ENCODE data around the gene EGR2. TPM values are rescaled to one million over a fixed set of nuclear protein-coding genes. Genes with fewer than 3 reads are reported as not detected.
A peak's percentile ranks its signal among the peaks of the same experiment; 100 is the strongest.

Gene EGR2
- total RNA-seq, 4 donors from 2014 or later = 0.26 to 3.4 (median 1.5) TPM; not detected in 1

DNA sequence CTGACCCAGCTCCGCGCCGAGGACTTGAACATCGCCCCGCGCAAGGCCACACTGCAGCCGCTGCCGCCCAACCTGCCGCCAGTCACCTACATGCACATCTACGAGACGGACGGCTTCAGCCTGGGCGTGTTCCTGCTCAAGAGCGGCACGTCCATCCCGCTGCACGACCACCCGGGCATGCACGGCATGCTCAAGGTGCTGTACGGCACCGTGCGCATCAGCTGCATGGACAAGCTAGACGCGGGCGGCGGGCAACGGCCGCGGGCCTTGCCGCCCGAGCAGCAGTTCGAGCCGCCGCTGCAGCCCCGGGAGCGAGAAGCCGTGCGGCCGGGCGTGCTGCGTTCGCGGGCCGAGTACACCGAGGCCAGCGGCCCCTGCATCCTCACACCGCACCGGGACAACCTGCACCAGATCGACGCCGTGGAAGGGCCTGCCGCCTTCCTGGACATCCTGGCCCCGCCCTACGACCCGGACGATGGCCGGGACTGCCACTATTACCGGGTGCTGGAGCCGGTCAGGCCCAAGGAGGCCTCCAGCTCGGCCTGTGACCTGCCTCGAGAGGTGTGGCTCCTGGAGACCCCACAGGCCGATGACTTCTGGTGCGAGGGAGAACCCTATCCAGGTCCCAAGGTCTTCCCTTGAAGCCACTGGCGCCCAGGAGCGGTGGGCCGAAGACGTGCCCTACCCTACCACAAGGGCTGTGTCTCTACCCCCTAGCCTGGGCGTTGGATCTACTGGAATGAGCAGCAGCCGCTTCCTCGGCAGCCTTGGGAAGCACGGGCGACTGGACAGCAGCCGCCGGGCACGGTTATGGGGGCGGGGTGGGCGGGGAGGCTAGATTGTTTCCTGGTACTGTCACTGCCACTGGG lies 10.7 kb downstream of the EGR2 start:
- Histone ChIP-seq H3K27me3 (no peaks in the 10 kb centered on the region), H3K27ac (peak overlapping the region; percentile 90 to 96), H3K4me3 (peak overlapping the region; percentile 65 to 72), H3K36me3 (peaks cover 0 to 2% of the 10 kb centered on the region in 2 donors), H3K4me1 (no peaks in the 10 kb centered on the region), H3K9me3 (no peaks in the 10 kb centered on the region)
- no peak for TF ChIP-seq POLR2A (IDR thresholded peaks at IDR 0.05)
- TF ChIP-seq, protein P1, sequence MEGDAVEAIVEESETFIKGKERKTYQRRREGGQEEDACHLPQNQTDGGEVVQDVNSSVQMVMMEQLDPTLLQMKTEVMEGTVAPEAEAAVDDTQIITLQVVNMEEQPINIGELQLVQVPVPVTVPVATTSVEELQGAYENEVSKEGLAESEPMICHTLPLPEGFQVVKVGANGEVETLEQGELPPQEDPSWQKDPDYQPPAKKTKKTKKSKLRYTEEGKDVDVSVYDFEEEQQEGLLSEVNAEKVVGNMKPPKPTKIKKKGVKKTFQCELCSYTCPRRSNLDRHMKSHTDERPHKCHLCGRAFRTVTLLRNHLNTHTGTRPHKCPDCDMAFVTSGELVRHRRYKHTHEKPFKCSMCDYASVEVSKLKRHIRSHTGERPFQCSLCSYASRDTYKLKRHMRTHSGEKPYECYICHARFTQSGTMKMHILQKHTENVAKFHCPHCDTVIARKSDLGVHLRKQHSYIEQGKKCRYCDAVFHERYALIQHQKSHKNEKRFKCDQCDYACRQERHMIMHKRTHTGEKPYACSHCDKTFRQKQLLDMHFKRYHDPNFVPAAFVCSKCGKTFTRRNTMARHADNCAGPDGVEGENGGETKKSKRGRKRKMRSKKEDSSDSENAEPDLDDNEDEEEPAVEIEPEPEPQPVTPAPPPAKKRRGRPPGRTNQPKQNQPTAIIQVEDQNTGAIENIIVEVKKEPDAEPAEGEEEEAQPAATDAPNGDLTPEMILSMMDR (IDR thresholded peaks at IDR 0.05) = no peak
- no peak for DNase-seq
- intact Hi-C loops (cut with DNase I; ENCODE audit: low total_unique reads) = no loop called here

DNA sequence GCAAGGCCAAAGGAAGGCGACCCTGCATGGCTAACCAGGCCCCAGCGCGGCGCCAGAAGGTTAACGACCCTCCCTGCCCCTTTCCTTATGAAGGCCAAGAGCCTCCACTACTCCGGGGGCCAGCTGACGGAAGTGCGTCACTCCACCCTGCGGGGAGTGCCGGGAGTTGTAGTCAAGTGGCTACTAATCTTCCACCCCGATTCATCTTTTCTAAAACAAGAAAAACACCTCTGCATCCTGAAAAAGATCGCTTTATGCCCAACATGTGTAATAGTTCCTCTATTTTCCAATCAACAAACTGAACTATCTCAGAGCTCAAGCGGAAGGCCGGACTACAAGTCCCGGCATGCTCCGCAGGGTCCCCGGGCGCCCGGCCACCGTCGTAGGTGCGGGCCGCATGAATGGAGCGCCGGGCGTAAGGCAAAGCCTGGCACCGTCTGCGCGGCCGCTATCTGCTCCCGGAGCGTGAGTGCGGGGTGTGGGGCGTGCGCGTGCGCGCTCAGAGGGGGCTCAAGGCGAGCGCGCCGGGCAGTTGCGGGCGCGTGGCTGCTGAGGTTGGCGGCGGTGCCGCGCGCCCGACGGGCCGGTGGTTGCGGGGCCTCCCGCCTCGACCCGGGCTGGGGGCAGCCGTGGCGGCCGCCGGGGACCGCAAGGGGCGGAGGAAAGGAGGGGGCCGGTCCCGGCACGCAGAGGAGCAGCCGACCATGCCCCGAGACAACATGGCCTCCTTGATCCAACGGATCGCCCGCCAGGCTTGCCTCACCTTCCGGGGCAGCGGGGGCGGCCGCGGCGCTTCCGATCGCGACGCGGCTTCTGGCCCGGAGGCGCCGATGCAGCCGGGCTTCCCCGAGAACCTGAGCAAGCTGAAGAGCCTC lies 11.6 kb downstream of the EGR2 start, which contains the start of gene ADO:
Gene ADO (plus strand): TSS at position 365 of the 875 bp plus-strand sequence. CDS start 340 bp downstream, at position 705.
- H3K4me1 ChIP-seq = no peaks in the 10 kb centered on the region
- intact Hi-C loops (cut with DNase I; ENCODE audit: low total_unique reads) = no loop called here
- peak; percentile 79 to 81 for DNase-seq
- peaks cover 0 to 2% of the 10 kb centered on the region in 2 donors for H3K36me3 ChIP-seq
- TF ChIP-seq, protein P1 (IDR thresholded peaks at IDR 0.05) = no peak
- peak; percentile 37 to 62 for TF ChIP-seq POLR2A (IDR thresholded peaks at IDR 0.05)
- H3K9me3 ChIP-seq = no peaks in the 10 kb centered on the region
- H3K27me3 ChIP-seq = no peaks in the 10 kb centered on the region
- peak within 1 kb of the TSS; percentile 65 to 72 for H3K4me3 ChIP-seq
- peak within 1 kb of the TSS; percentile 90 to 96 for H3K27ac ChIP-seq

DNA sequence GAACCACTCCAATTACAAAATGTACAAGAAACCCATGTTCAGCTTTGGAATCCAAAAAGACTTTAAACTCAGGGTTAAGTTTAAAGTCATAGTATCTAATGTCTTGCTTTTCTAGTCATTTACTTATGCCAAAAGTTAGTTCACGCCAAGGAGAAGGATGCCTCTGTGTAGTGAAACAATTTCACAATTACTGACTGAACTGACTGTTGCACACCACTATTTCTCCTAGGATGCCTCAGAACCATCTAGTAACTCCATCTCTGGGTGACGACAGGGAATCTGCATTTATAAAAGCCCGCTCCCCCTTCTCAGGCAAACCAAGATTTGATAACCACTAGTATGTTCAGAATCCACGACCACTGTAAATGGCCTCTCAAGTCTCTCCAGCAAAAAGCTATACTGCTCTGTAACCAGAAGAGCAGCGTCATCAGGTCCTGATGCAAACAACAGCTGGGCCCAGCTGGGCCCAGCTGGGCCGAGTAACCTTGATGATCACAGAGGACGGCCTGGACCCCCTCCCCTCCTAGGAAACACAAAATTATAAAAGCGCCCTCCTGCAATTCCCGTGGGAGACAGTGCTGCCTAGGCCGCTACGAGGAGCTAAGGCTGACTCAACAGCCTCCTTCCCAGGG lies 12.3 kb downstream of the EGR2 start:
- intact Hi-C loops (cut with DNase I; ENCODE audit: low total_unique reads) = no loop called here
- no peaks in the 10 kb centered on the region for H3K9me3 ChIP-seq
- no peak for DNase-seq
- peaks cover 0 to 2% of the 10 kb centered on the region in 2 donors for H3K36me3 ChIP-seq
- H3K4me1 ChIP-seq = no peaks in the 10 kb centered on the region
- peak overlapping the region; percentile 90 to 96 for H3K27ac ChIP-seq
- TF ChIP-seq POLR2A (IDR thresholded peaks at IDR 0.05) = no peak
- TF ChIP-seq, protein P1 (IDR thresholded peaks at IDR 0.05) = no peak
- peak overlapping the region; percentile 65 to 72 for H3K4me3 ChIP-seq
- H3K27me3 ChIP-seq = no peaks in the 10 kb centered on the region

DNA sequence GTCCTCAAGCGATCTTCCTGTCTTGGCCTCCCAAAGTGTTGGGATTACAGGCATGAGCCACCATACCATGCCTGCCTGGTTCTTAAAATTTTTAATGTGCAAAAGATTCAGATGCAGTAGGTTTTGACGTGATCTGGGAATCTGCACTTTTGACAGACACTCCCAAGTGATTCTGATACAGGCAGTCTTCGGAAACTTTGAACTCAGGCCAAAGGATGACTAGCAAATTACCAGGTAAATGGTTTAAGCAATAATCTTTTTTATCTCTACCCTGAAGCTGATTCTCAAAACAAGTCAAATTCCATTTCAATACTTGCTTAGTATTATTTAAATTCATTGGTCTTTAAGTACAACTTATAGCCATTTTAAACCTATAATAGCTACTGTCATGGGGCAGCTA lies 14.3 kb downstream of the EGR2 start:
- intact Hi-C loops (cut with DNase I; ENCODE audit: low total_unique reads) = no loop called here
- no peak overlapping the region for H3K4me3 ChIP-seq
- TF ChIP-seq, protein P1 (IDR thresholded peaks at IDR 0.05) = no peak
- TF ChIP-seq POLR2A (IDR thresholded peaks at IDR 0.05) = no peak

More for the DNA sequence above, 14.3 kb downstream of the EGR2 start:
- no peaks in the 10 kb centered on the region for H3K4me1 ChIP-seq
- no peak overlapping the region for H3K27ac ChIP-seq
- H3K9me3 ChIP-seq = no peaks in the 10 kb centered on the region
- H3K27me3 ChIP-seq = no peaks in the 10 kb centered on the region
- no peaks in the 10 kb centered on the region for H3K36me3 ChIP-seq
- DNase-seq = no peak
